HG03280 (cell line): Measurements from ENCODE around the gene TTC33.
"Not testable (repeated sequence)": the region's sequence is repeated elsewhere in the genome, so short reads cannot be mapped to it uniquely, and the experiment has no call there.

ENCODE experiments used
- ATAC-seq: cut with Tn5 transposase; IDR thresholded peaks from one replicate; pipeline ENCODE4 v1.9.1; 2021; ENCODE audit warnings: mild to moderate bottlenecking, moderate library complexity; ENCODE audit not compliant: unreplicated experiment

TTC33 gene

DNA sequence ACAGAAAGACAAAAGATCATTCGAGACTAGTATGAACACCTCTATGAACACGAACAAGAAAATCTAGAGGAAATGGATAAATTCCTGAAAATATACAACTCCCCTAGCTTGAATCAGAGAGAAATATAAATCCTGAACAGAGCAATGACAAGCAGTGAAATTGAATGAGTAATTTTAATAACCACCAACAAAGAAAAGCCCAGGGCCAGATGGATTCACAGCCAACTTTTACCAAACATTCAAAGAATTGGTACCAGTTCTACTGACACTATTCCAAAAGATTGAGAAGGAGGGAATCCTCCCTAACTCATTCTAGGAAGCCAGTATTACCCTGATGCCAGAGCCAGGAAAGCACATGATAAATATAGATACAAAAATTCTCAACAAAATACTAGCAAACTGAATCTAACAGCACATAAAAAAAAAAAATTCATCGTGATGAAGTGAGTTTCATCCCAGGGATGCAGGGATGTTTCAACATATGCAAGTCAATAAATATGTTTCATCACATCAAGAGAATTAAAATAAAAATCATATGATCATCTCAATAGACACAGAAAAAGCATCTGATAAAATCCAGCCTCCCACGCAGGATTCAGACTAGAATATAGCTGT is 101.3 kb downstream of the TTC33 start:
- ATAC-seq = no peak

DNA sequence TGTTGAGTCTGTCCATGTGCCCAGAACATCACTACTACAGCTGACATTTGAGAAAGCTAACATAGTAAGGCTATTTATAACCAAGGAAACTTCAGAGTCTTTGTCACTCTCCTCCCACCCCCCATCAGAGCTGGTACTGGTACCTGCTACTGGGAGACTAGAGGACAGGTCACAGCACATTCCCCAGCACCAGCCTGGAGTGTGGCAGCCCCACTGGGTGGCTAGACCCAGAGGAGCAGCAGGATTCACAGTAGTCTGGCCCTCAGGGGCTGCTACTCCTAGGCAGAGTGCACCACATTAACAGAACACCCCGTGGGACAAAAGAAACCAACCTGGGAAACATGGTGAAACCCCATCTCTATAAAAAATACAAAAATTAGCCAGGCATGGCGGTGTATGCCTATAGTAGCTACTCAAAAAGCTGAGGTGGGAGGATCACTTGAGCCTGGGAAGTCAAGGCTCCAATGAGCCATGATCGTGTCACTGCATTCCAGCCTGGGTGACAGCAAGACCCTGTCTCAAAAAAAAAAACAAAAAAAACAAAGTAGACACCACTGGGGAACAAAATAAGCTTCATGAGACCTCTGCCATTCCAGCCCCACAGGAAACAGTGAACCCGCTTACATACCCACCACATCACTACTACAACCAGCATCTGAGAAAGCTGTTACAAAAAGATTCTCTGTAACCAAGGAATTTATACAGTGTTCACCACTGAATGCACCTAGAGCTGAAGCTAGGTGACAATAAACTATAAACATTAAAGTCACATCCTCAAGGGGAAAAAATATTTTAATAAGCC is 102.3 kb downstream of the TTC33 start:
- no peak for ATAC-seq

DNA sequence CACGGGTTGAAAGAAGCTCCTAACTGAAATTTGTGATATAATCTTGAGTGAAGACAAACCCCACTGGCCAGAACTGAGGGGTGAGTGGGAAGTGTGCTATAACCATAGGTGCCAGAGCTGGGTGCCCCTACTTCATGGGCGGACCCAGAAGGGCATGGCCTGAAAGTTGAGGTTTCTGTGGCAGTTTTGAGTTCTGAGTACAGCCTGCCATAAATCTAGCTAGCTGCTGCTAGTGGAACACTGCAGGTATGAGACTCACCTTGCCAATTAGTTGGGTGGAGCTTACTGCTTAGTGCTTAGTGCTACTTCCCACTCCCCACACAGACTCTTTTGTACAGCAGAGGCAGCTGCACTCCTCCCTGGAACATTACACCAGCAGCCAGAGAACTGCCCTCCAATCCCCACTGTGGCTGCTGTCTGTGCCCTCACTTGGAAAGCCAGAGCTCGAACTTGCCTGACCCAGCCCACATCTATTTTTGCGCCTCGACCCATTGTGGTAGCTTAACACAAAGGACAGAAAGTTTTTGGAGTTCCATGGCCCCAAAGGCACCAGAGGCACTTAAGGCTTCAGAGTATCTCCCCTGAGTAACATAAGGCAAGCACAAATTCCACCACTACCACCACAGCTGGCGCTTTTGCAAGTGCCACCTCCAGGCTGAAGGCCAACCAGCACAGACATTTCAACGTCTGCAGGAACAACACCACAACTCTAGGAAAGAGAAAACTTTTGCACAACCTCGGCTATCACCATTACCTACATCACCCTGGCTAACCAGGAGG is 103.1 kb downstream of the TTC33 start:
- no peak for ATAC-seq

DNA sequence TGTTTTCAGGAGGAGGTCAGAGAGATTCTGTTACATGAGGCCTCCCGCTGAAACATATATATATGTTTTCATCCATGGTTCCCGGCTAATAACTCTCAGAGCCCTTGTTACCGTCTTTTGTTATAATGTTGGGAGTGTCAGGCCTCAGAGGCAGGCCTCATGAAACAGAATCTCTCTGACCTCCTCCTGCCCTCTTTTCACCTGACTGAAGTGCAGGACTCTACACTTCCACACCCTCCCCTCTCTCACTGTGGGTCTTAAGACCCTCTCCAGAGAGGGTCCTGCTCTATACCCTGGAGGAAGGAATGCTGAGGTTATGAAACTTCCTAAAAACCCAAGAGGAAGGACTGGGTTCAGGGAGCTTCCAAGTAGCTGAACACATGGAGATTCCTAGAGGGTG is 104.6 kb downstream of the TTC33 start:
- no peak for ATAC-seq

DNA sequence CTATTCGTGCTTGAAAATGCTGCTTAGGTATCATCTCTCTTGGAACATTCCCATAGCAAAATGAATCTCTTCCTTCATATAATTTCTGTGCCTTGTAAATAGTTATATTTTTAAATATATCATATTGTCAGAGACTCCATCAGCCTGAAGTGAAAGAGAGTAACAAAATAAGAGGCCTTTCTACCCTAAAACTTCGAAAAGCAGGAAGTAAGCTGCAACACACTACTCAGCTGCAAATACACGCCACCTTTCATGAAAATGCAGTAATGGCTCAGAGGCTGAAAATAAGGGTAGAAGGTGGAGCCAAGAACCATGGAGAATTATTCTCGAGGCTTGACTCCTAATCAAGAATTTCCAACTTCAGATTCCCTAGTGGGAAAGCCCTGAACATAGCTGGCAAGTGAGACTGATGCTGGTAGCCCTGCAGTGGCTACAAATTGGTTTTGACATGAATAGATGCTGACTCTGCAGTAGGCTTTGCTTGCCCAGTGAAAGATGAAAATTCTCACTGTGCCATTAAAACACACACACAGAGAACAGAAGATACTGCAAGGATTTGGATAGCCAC is 106.2 kb downstream of the TTC33 start:
- ATAC-seq = no peak

DNA sequence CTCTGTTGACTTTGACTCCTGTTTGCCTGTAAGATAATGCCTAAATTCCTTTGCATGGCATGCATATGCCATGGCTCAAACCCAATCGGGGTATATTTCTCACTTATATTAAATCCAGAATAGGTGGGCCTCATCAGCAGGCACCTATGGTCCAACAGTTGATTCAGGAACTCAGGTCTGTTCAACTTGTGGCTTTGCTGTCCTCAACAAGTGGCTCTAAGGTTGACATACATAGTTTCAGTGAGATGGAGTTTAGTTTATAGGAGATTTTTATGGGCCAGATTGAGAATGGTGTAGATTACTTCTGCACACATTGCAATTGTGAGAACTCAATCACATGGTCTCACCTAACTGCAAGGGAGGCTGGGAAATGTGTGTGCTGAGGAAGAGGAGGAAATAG is 107.6 kb downstream of the TTC33 start:
- ATAC-seq = no peak

DNA sequence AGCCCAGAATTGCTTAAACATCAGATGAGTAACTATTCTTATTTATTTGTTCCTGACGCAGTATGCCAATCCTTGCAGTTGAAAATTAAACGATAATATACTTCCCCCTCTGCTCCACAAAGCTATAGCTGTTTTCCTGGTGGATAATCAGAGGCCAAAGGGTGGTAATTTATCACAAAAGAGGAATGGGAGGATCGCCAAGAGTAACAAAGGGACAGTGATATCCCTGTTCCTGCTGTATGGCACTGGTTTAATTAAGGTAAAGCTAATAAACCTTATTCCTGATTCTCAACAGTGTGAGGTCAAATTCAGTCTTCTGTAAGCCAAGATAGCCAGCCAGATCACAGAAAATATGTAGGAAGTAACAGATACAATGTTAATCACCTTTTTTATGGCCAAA is 109.5 kb downstream of the TTC33 start:
- no peak for ATAC-seq

DNA sequence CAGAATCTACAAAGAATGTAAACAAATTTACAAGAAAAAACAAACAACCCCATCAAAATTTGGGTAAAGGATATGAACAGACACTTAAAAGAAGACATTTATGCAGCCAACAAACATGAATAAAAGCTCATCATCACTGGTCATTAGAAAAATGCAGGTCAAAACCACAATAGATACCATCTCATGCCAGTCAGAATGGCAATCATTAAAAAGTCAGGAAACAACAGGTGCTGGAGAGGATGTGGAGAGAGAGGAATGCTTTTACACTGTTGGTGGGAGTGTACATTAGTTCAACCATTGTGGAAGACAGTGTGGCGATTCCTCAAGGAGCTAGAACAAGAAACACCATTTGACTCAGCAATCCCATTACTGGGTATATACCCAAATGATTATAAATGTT is 116.2 kb downstream of the TTC33 start:
- ATAC-seq = not testable (repeated sequence)

DNA sequence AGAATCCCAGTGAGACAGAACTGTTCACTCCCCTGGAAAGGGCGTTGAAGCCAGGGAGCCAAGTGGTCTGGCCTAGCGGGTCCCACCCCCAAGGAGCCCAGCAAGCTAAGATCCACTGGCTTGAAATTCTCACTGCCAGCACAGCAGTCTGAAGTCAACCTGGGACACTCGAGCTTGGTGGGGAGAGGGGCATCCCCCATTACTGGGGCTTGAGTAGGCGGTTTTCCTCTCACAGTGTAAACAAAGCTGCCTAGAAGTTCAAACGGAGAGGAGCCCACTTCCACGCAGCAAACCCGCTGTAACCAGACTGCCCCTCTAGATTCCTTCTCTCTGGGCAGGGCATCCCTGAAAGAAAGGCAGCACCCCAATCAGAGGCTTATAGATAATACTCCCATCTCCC is 121.2 kb downstream of the TTC33 start:
- ATAC-seq = no peak

DNA sequence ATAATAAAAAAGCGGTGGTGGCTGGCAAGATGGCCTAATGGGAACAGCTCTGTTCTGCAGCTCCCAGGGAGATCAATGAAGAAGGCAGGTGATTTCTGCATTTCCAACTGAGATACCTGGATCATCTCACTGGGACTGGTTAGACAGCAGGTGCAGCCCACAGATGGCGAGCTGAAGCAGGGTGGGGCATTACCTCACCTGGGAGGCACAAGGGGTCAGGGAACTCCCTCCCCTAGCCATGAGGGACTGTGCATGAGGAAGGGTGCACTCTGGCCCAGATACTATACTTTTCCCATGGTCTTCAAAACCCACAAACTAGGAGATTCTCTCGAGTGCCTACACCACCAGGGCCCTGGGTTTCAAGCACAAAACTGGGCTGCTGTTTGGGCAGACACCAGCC is 121.6 kb downstream of the TTC33 start:
- ATAC-seq = no peak

DNA sequence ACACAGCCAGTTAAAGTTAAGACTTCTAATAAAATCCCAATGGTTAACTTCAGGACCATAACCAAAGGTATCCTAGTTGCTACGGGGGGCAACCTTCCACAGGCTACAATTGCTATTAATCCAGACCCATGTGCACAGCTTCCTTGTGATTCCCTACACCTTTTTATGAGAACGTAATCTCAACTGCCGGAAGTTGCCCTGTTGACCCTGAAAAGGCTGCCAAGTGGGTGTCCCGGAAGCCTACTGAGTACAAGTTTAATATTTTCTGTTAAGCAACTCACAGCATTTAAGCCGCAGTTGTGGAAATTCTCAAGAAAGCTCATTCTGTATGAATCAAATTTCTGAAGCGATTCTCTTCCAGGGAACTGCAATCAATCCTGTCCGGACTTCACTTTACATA is 124.5 kb downstream of the TTC33 start:
- no peak for ATAC-seq

DNA sequence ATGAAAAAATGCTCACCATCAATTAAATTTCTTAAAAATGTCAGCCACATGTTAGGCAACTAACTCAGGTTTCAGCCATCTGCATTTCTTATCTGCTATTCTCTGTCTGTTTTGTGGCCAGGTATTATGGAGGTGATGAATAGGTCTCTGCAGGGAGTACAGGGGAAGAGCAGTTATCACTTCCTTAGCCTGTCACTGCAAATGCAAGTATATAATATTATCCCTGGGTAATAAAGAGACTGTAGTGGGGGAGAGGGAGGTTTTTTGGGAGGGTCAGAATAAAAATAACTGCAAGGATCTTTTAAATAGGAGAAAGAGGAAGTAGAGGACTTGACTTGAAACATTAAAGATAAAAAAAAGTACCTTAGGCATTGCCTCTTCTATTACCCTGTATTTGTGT is 125.6 kb downstream of the TTC33 start:
- ATAC-seq = no peak

DNA sequence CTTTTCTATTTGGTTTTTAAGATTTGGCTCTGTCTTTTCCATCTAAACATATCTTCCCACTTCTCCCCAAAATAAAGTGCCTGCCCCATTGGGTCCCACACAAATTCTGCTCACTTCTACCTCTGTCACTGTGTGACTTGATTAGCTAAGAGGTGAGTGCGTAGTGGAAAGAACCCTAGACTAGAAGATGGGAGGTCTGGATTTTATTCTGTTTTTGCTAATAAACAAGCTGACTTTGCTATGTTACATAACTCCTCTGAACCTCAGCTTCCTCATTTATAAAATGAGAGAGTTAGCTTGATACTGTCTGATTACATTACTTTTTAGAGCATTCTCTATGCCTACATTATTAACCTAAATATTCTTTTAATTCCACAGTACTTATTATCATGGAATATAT is 127.4 kb downstream of the TTC33 start:
- no peak for ATAC-seq

DNA sequence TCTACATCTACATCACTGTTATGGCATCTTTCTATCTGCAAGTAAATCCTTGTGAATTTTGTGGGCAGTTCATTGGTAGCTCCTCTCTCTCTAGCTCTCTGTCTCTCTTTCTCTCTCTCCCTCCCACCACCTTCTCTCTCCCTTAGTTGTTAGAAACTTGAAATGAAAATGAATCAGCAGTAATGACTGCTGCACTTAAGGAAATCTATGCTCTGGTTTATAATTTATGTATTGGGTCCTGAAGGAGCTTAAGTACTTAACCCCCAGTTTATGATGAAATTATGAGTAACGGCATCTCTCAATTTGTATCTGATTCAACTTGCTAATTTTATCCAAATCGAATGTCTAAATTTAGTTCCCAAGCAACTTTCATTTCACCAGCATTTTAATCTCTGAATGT is 128.1 kb downstream of the TTC33 start:
- no peak for ATAC-seq

DNA sequence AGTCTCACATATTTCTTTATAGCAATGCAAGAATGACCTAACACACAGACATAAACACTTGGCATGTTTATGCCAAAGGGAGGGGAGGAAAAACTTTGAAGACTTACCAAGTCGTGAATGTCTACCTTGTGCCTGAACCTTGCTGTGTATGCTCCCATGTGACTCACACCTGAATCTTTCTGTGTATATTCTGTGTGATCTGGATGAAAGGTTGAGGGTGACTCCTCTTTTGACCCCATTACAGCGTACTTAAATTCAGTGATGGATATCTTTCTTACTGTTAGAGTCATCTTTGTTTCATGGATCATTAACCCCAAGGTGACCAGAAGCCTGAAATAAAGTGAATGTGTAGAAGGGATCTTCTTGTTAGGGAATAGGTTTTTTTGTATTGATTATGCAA is 129.0 kb downstream of the TTC33 start:
- no peak for ATAC-seq

DNA sequence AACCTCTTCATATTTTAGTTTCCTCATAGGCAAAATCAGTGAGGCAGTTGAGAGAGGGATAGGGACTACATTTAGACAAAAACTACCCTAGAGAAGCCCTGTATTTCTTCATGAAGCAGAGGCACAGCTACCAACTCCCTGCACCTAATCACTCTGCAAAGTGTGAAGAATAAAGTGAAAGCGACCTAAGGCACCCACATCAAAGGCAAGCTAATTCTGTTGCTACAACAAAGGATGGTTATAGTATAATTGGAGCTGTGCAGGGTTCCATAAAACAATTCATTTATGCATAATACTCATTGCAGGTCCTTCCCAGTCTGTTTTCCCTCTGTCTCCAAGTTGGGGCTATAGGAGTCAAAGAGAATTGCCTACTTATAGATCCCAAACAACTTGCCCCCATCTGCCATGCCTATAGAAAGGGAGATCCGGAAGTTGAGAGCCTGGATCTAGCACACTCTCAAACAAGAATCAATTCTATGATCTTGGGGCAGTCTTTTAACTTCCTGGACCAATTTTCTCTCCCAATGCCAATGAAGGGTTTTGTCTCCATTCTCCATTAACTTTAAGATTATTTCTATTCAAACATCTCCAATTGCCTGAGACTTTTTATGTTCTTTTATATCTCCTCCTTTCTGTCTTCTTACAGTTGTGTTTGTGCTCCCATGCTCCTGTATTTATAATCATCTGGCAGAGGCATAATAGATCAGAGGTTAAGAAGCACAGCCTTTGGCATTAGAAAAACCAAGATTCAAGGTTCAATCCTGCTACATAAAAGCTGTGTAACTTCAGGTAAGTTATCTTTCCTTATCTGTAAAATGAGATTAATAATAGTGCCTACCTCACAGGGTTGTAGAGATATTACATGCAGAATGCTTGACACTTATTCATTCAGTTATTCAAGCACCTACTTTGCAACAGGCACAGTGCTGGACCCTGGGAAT is 132.0 kb downstream of the TTC33 start:
- no peak for ATAC-seq

DNA sequence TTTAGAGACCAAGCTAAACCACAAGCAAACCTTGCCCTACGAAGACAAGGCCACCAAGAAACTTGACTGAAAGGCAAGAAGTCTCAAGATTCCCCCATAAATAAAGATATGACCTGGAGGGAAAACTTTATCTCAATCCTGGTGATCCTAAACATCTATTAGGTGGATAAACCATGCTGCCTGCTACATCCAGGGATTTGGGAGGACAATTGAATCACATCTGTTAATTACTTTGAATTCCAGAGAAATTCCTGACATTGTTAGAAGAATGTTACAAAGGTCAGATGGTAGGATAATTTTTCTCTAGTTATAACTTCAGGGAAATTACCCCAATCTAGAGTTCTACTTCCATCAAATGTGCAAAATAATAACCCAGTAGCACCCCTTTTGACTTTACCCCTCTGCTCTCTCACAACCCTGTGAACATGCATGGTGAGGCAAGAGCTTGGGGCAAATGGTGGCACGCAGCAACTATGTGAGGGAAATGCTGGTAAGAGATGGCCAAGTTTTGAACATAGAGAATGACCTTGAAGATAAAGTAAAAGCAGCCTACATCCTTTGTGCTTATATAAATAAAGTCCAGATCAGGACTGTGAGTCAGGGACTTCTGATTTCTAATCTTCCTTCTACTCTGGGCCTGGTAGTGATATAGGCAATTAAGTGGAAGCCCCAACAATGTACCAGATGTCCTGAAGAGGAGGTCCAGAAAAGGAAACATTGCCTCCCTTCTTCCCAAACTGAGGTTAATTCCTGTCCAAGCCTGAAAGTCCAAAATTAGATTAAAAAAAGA is 133.1 kb downstream of the TTC33 start:
- ATAC-seq = no peak

DNA sequence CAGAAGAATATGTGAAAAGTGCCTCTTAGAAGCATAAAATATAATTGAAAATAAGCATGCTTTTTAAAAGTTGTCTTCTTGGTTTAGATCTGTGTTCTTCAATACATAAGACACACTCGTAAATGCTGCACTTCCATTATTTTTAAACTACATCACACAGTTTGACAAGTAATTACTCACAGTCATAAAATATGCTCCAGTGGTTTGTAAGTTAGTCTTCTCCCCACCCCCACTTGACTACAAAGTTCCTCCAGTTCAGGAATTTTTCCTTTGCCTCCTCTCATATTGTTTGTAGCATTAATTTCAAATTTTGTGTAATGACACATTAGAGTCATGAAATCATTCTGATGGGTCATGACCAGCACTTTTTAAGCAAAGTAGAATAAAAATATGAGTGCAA is 136.3 kb downstream of the TTC33 start:
- ATAC-seq = no peak

DNA sequence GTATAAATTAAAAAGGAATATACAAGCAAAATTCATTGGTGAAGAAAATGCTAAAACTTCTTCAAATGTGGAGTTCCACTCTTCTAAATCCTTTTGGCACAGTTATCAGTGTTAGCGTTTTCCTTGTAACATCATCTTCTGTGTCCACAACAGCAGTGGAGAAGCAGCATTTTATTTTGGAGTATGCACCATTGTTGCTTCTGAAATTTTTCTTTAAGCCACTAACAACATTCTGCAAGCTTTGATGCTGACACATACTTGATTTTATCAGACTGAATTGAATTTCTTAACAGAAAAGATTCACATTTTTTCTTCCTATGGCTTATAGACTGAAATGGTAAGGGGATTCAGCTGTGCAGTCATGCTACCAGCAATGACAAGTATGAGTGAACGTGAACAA is 136.8 kb downstream of the TTC33 start:
- ATAC-seq = no peak

DNA sequence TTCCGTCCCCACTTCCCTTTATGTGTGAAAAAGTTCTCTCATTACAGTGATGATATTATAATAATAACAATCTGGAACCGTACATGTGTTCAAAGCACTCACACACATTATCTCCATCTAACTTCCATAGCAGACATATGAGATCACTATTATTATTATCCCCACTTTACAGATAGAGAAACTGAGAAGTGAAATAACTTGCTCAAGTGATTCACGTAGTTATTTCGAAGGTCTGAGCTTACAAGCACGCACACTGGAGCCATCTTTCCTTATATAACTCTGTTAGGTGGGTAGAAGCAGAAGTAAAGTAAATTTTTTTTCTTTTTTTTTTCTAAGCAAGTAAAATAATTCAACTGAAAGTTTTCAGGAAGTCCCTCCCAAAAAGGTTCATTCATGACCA is 139.0 kb downstream of the TTC33 start:
- no peak for ATAC-seq
